Measurements from ENCODE around the gene LRP1B.
"Not testable (repeated sequence)": the region's sequence is repeated elsewhere in the genome, so short reads cannot be mapped to it uniquely, and the experiment has no call there.

- TF ChIP-seq CTCF (IDR thresholded peaks at IDR 0.05); USF2 (IDR thresholded peaks at IDR 0.05; ENCODE audit: borderline replicate concordance, low read depth, low read length); TCF12 (IDR thresholded peaks at IDR 0.05): not testable (repeated sequence)
Observed at GRCh38 chr2:140427033-140427432, 1703.8 kb downstream of the LRP1B start.
